SK-N-MC (cell line): ENCODE measurements around the gene COL3A1.

ENCODE experiments used
- DNase-seq: peaks from one replicate; pipeline ENCODE4 v3.0.0-alpha.2; 2011; ENCODE audit warnings: low read depth, low spot score
- H3K27ac ChIP-seq: fragments of 200-600 bp; sonication (generic); 2 replicates; pipeline ENCODE4 v1.5.1; 2016; ENCODE audit warnings: mixed run types
- H3K36me3 ChIP-seq: fragments of 200-600 bp; sonication (generic); 2 replicates; pipeline ENCODE4 v1.6.1; 2017; ENCODE audit warnings: antibody characterized with exemption, low read length, mixed read lengths; ENCODE audit not compliant: insufficient read depth
- H3K4me3 ChIP-seq: fragments of 200-600 bp; sonication (generic); 2 replicates; pipeline ENCODE4 v1.5.1; 2016
- H3K9ac ChIP-seq: fragments of 200-600 bp; sonication (generic); 2 replicates; pipeline ENCODE4 v1.8.0; 2017; ENCODE audit warnings: mixed run types, mixed read lengths; ENCODE audit not compliant: insufficient read length
- H3K9me3 ChIP-seq: fragments of 200-600 bp; sonication (generic); 2 replicates; pipeline ENCODE4 v1.6.1; 2017; ENCODE audit warnings: low read depth, mild to moderate bottlenecking, antibody characterized with exemption, low read length, moderate library complexity, mixed read lengths
- EZH2 ChIP-seq: fragments of 200-600 bp; sonication (generic); IDR thresholded peaks from one replicate; pipeline ENCODE4 v1.6.1; 2017; ENCODE audit warnings: antibody characterized with exemption
- FOXP2 ChIP-seq: optimal IDR thresholded peaks from 2 replicates; pipeline ENCODE3; 2011; ENCODE audit warnings: mild to moderate bottlenecking, moderate library complexity; ENCODE audit not compliant: insufficient read depth; ENCODE audit errors: extremely low read length, control extremely low read depth
- POLR2AphosphoS5 ChIP-seq: IDR thresholded peaks from 2 replicates; pipeline ENCODE4 v1.6.1; 2012; ENCODE audit warnings: mild to moderate bottlenecking, low read depth, low read length, borderline replicate concordance

COL3A1 gene

DNA sequence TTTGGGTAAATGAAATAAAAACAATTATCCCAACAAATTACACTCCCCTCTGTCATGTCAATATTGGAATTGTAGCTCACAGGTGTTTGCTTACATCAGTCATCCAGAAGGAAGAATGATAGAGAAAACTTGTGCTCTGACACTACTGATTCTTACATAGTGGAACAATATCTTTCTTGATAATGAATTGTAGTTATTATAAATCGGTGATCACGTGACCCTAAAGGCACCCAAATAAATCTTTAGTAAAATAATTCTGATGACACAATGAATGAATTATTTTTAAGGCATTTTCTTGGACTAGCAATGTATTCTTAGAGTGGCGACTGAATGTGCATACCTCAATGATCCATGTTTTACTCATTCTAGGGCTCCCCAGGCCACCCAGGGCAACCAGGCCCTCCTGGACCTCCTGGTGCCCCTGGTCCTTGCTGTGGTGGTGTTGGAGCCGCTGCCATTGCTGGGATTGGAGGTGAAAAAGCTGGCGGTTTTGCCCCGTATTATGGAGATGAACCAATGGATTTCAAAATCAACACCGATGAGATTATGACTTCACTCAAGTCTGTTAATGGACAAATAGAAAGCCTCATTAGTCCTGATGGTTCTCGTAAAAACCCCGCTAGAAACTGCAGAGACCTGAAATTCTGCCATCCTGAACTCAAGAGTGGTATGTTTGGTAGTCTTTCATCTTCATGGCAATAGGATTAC, 34.5 kb downstream of the COL3A1 start:
- no peak overlapping the region for H3K9ac ChIP-seq
- TF ChIP-seq POLR2AphosphoS5 (no peak), EZH2 (no peak), FOXP2 (no peak)

DNA sequence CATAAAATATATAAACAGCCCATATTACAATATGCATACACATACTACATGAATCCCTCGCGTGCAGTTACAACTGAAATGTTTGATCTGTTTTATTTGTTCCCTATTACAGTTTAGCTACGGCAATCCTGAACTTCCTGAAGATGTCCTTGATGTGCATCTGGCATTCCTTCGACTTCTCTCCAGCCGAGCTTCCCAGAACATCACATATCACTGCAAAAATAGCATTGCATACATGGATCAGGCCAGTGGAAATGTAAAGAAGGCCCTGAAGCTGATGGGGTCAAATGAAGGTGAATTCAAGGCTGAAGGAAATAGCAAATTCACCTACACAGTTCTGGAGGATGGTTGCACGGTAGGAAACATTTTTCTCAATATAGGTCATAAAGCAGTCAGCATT, 36.4 kb downstream of the COL3A1 start:
- Histone ChIP-seq H3K27ac (no peak overlapping the region), H3K4me3 (no peak overlapping the region), H3K36me3 (peaks cover 57% of the 10 kb centered on the region), H3K9me3 (no peaks in the 10 kb centered on the region), H3K9ac (no peak overlapping the region)
- TF ChIP-seq POLR2AphosphoS5, result no peak
- TF ChIP-seq FOXP2, result no peak
- TF ChIP-seq EZH2, result no peak
- no peak for DNase-seq

More for the DNA sequence above, 34.5 kb downstream of the COL3A1 start:
- DNase-seq, result no peak
- H3K27ac ChIP-seq, result no peak overlapping the region
- H3K4me3 ChIP-seq, result no peak overlapping the region
- H3K36me3 ChIP-seq, result peaks cover 74% of the 10 kb centered on the region
- H3K9me3 ChIP-seq, result no peaks in the 10 kb centered on the region

DNA sequence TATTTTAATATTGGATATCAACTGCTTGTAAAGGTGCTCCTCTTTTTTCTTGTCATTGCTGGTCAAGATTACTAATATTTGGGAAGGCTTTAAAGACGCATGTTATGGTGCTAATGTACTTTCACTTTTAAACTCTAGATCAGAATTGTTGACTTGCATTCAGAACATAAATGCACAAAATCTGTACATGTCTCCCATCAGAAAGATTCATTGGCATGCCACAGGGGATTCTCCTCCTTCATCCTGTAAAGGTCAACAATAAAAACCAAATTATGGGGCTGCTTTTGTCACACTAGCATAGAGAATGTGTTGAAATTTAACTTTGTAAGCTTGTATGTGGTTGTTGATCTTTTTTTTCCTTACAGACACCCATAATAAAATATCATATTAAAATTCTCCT, 38.2 kb downstream of the COL3A1 start:
- Histone ChIP-seq H3K36me3 (peaks cover 45% of the 10 kb centered on the region), H3K9me3 (no peaks in the 10 kb centered on the region), H3K9ac (no peak overlapping the region), H3K27ac (no peak overlapping the region), H3K4me3 (no peak overlapping the region)
- no peak for DNase-seq
- TF ChIP-seq EZH2 (no peak), POLR2AphosphoS5 (no peak), FOXP2 (no peak)

DNA sequence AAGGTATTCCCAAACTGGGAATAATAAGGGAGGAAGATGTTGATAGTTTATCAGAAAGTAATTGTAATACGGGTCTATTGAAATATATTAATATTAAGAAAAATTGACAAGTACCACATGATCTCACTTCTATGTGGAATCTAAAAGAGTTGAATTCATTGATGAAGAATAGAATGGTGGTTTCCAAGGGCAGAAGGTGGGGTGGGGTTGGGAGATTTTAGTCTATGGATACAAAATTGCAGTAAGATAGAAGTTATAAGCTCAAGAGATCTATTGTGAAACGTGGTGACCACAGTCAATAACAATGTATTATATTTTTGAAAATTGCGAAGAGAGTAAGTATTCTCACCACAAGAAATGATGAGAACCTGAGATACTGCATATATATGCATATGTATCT, 38.9 kb downstream of the COL3A1 start:
- no peak for DNase-seq
- Histone ChIP-seq H3K36me3 (peaks cover 39% of the 10 kb centered on the region), H3K9ac (no peak overlapping the region), H3K9me3 (no peaks in the 10 kb centered on the region), H3K4me3 (no peak overlapping the region), H3K27ac (no peak overlapping the region)
- TF ChIP-seq EZH2 (no peak), FOXP2 (no peak)

- peaks cover 30% of the 10 kb centered on the region for H3K36me3 ChIP-seq
- no peak overlapping the region for H3K27ac ChIP-seq
- TF ChIP-seq FOXP2 (no peak), EZH2 (no peak), POLR2AphosphoS5 (no peak)
- no peaks in the 10 kb centered on the region for H3K9me3 ChIP-seq
- H3K4me3 ChIP-seq, result no peak overlapping the region
- DNase-seq, result no peak
- H3K9ac ChIP-seq, result no peak overlapping the region
These were observed 39.7 kb downstream of the COL3A1 start for GRCh38 chr2:189013671-189014448.

DNA sequence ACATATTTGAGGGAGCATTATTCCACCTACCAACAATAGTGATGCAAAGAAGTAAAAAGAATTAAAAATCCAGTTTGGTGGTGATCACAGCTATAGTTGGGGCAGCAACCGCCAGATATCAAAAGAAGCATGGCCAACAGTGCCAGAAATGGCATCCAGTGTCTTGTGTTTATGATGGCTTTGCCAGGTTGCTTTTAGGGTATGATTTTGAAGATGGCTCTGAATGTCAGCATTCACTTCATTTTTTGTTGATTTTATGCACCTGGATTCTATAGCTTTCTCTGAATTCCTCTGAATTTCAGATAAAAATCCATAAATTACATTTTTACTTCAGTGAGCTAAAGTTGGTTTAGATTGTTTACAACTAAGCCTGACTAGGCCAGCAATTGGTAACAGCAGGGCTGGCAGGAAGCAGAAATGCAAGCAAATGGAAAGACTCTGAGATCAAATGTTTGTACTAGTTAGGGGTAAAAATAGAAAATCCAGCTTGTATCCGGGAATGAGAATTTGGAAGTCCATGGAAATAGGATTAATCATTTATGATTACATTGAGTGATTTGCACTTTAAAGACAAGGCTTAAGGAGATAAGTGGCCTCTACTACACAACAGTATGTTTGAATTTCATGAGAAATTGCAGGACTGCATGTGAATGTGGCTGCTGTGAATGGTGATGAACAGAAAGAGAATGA, 40.4 kb downstream of the COL3A1 start:
- no peak for TF ChIP-seq EZH2
- TF ChIP-seq FOXP2, result no peak
- TF ChIP-seq POLR2AphosphoS5, result no peak
- H3K27ac ChIP-seq, result no peak overlapping the region

DNA sequence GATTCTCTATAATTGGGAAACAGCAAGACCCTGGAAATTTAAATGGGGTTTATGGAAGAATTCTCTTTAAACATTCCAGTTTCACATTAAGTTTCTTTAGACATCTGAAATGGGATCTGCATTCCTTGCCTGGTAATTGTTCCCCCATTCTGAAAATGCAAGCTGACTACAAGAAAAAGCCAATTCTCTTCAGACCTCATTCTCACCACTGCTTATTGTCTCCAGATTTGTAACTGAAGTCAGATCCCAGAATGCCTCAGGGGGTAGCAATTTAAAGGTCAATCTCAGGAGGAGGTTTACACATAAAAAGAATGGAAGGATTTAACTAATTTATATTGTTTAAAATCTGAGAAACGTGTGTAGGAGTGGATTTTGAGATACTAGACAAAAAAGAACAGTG, 41.2 kb downstream of the COL3A1 start:
- H3K9me3 ChIP-seq, result no peaks in the 10 kb centered on the region
- no peak overlapping the region for H3K9ac ChIP-seq
- H3K36me3 ChIP-seq, result peaks cover 17% of the 10 kb centered on the region
- TF ChIP-seq FOXP2 (no peak), POLR2AphosphoS5 (no peak), EZH2 (no peak)
- 0 out of 2 replicates have a peak overlapping the region, but pooled peaks have one; percentile 34 for H3K27ac ChIP-seq
- DNase-seq, result no peak
- no peak overlapping the region for H3K4me3 ChIP-seq

More for the DNA sequence above, 40.4 kb downstream of the COL3A1 start:
- no peak for DNase-seq
- H3K36me3 ChIP-seq, result peaks cover 25% of the 10 kb centered on the region
- H3K9me3 ChIP-seq, result no peaks in the 10 kb centered on the region
- no peak overlapping the region for H3K4me3 ChIP-seq
- no peak overlapping the region for H3K9ac ChIP-seq

GRCh38 chr2:189016311-189016861, 42.2 kb downstream of the COL3A1 start:
- H3K9ac ChIP-seq, result no peak overlapping the region

More at GRCh38 chr2:189016311-189016861, 42.2 kb downstream of the COL3A1 start:
- TF ChIP-seq EZH2 (no peak), POLR2AphosphoS5 (no peak)
- Histone ChIP-seq H3K27ac (no peak overlapping the region), H3K9me3 (no peaks in the 10 kb centered on the region), H3K4me3 (no peak overlapping the region), H3K36me3 (peaks cover 7% of the 10 kb centered on the region)
- no peak for DNase-seq
